H1 (cell line): ENCODE data around the gene ANKRD24. TPM values are rescaled to one million over a fixed set of nuclear protein-coding genes. Genes with fewer than 3 reads are reported as not detected.

ENCODE experiments used
- CTCF ChIA-PET: fragments of 300-600 bp; sonication (Branson Sonifier 250); formaldehyde crosslinking; loops from one replicate; lab custom pipeline; 2021; ENCODE audit not compliant: partially characterized antibody; lab: Charles Lee
- POLR2A ChIA-PET: fragments of 300-600 bp; sonication (Branson Sonifier 250); formaldehyde crosslinking; loops from one replicate; lab custom pipeline; 2021; ENCODE audit warnings: inconsistent platforms; ENCODE audit not compliant: partially characterized antibody; lab: Charles Lee
- DNase-seq, 2 experiments: peaks; one replicate each; pipeline versions ENCODE4 v3.0.0 to v3.0.0-alpha.2; 2010 to 2022; ENCODE audit warnings: low spot score in 2 of 2, low read depth in 1 of 2, mixed read lengths in 1 of 2
- FAIRE-seq: peaks from 2 replicates; lab custom pipeline; 2011; peaks lifted over from hg19 to GRCh38; lab: Jason Lieb, UNC
- H2AFZ ChIP-seq: 2 replicates; pipeline ENCODE4 v1.8.1; 2012; ENCODE audit warnings: low read length, inconsistent platforms
- H2AK5ac ChIP-seq: 2 replicates; pipeline ENCODE4 v1.6.1; 2013; ENCODE audit warnings: low read depth, low read length
- H2BK120ac ChIP-seq: replicated peaks from 2 replicates; pipeline ENCODE3; 2013; ENCODE audit warnings: low read depth, low read length, inconsistent platforms
- H2BK12ac ChIP-seq: 2 replicates; pipeline ENCODE4 v1.6.1; 2013; ENCODE audit warnings: low read depth, low read length
- H2BK15ac ChIP-seq: 2 replicates; pipeline ENCODE4 v1.6.1; 2013; ENCODE audit warnings: low read length
- H2BK20ac ChIP-seq: 2 replicates; pipeline ENCODE4 v1.6.1; 2013; ENCODE audit warnings: low read length
- H2BK5ac ChIP-seq: 2 replicates; pipeline ENCODE4 v1.6.1; 2013; ENCODE audit warnings: low read depth, low read length
- H3K14ac ChIP-seq: 2 replicates; pipeline ENCODE4 v1.6.1; 2013; ENCODE audit warnings: inconsistent platforms; ENCODE audit not compliant: insufficient read length
- H3K18ac ChIP-seq: 2 replicates; pipeline ENCODE4 v1.6.1; 2013; ENCODE audit warnings: low read length; ENCODE audit errors: extremely low read depth
- H3K23ac ChIP-seq: 2 replicates; pipeline ENCODE4 v1.6.1; 2013; ENCODE audit warnings: inconsistent platforms; ENCODE audit not compliant: insufficient read length
- H3K23me2 ChIP-seq: 2 replicates; pipeline ENCODE4 v1.6.1; 2013; ENCODE audit warnings: low read depth, low read length
- H3K27ac ChIP-seq: 2 replicates; pipeline ENCODE4 v1.6.1; 2011; ENCODE audit warnings: low read depth, low read length, inconsistent platforms
- H3K27me3 ChIP-seq, 4 experiments: replicated peaks in 1 of 4; 1 replicate in 1 of 4; 2 replicates in 3 of 4; pipeline versions ENCODE4 v1.6.1 to v1.8.1; 2011 to 2013; ENCODE audit warnings: low read length in 3 of 4, mild to moderate bottlenecking in 3 of 4, inconsistent platforms in 2 of 4, mixed read lengths in 2 of 4, moderate library complexity in 1 of 4; ENCODE audit not compliant: control insufficient read depth in 3 of 4, insufficient read depth in 3 of 4; ENCODE audit errors: extremely low read depth in 1 of 4
- H3K36me3 ChIP-seq, 4 experiments: 2 replicates each; pipeline versions ENCODE4 v1.6.1 to v1.8.1; 2011 to 2013; ENCODE audit warnings: mild to moderate bottlenecking in 4 of 4, low read length in 3 of 4, moderate library complexity in 2 of 4, control low read depth in 1 of 4, inconsistent platforms in 1 of 4; ENCODE audit not compliant: insufficient read depth in 4 of 4, control insufficient read depth in 2 of 4
- H3K4ac ChIP-seq: replicated peaks from 2 replicates; pipeline ENCODE3; 2013; ENCODE audit warnings: low read length, low read depth, mixed read lengths, inconsistent platforms; ENCODE audit not compliant: insufficient read length
- H3K4me1 ChIP-seq, 4 experiments: replicated peaks in 1 of 4; 1 replicate in 1 of 4; 2 replicates in 3 of 4; pipeline versions ENCODE4 v1.6.1 to v1.8.1; 2011 to 2013; ENCODE audit warnings: low read length in 3 of 4, inconsistent platforms in 2 of 4, mixed read lengths in 1 of 4; ENCODE audit not compliant: insufficient read depth in 4 of 4, control insufficient read depth in 3 of 4
- H3K4me2 ChIP-seq, 2 experiments: 2 replicates each; pipeline versions ENCODE4 v1.6.1 to v1.8.1; 2011 to 2013; ENCODE audit warnings: low read depth in 2 of 2, low read length in 2 of 2, control low read depth in 1 of 2, inconsistent platforms in 1 of 2, mild to moderate bottlenecking in 1 of 2; ENCODE audit not compliant: insufficient read depth in 1 of 2
- H3K4me3 ChIP-seq, 4 experiments: fragments of 200-600, 300-600 bp in 1 of 4; sonication (generic), shearing (Covaris generic), sonication (Bioruptor Twin) in 1 of 4; 2 replicates each; pipeline versions ENCODE4 v1.5.1 to v1.8.1; 2011 to 2016; ENCODE audit warnings: low read length in 4 of 4, low read depth in 3 of 4, control low read depth in 2 of 4, inconsistent platforms in 2 of 4, mild to moderate bottlenecking in 2 of 4, mixed read lengths in 1 of 4, moderate library complexity in 1 of 4; ENCODE audit not compliant: insufficient read depth in 2 of 4; ENCODE audit errors: extremely low read depth in 1 of 4
- H3K56ac ChIP-seq: replicated peaks from 2 replicates; pipeline ENCODE3; 2013; ENCODE audit warnings: low read depth, mild to moderate bottlenecking, mixed read lengths, low read length, inconsistent platforms; ENCODE audit not compliant: insufficient read length
- H3K79me1 ChIP-seq: 2 replicates; pipeline ENCODE4 v1.6.1; 2013; ENCODE audit warnings: low read depth, low read length, control low read depth
- H3K79me2 ChIP-seq, 2 experiments: 2 replicates each; pipeline versions ENCODE4 v1.6.1 to v1.8.1; 2012 to 2013; ENCODE audit warnings: low read length in 2 of 2, mild to moderate bottlenecking in 2 of 2, inconsistent platforms in 1 of 2; ENCODE audit not compliant: insufficient read depth in 2 of 2, control insufficient read depth in 1 of 2
- H3K9ac ChIP-seq, 4 experiments: replicated peaks in 1 of 4; 1 replicate in 1 of 4; 2 replicates in 3 of 4; pipeline versions ENCODE4 v1.6.1 to v1.8.1; 2011 to 2013; ENCODE audit warnings: low read depth in 3 of 4, low read length in 3 of 4, control low read depth in 2 of 4, mild to moderate bottlenecking in 2 of 4, moderate library complexity in 2 of 4, inconsistent platforms in 1 of 4; ENCODE audit errors: extremely low read depth in 1 of 4
- H3K9me3 ChIP-seq, 2 experiments: 2 replicates each; pipeline versions ENCODE4 v1.6.1 to v1.8.1; 2012 to 2013; ENCODE audit warnings: mild to moderate bottlenecking in 2 of 2, moderate library complexity in 2 of 2, control low read depth in 1 of 2, inconsistent platforms in 1 of 2, low read depth in 1 of 2, low read length in 1 of 2, mixed read lengths in 1 of 2; ENCODE audit not compliant: insufficient read depth in 2 of 2
- H4K20me1 ChIP-seq, 2 experiments: replicated peaks in 1 of 2; 2 replicates each; pipeline versions ENCODE3 to v1.8.1; 2011 to 2013; ENCODE audit warnings: inconsistent platforms in 2 of 2, low read length in 2 of 2, mild to moderate bottlenecking in 1 of 2; ENCODE audit not compliant: insufficient read depth in 2 of 2, control insufficient read depth in 1 of 2
- H4K5ac ChIP-seq: 2 replicates; pipeline ENCODE4 v1.6.1; 2013; ENCODE audit warnings: low read length, low read depth, mixed read lengths, inconsistent platforms; ENCODE audit not compliant: insufficient read length
- H4K8ac ChIP-seq: 2 replicates; pipeline ENCODE4 v1.8.0; 2013; ENCODE audit warnings: mild to moderate bottlenecking, moderate library complexity, low read length, inconsistent platforms; ENCODE audit not compliant: insufficient read depth; ENCODE audit errors: extremely low read depth
- H4K91ac ChIP-seq: replicated peaks from 2 replicates; pipeline ENCODE3; 2013; ENCODE audit warnings: low read length, mixed read lengths, inconsistent platforms; ENCODE audit not compliant: insufficient read length
- KDM1A ChIP-seq: fragments of 200-600, 300-600 bp; sonication (generic); IDR thresholded peaks from 2 replicates; pipeline ENCODE4 v1.7.1; 2016; ENCODE audit warnings: mild to moderate bottlenecking, low read length, borderline replicate concordance
- TCF12 ChIP-seq: IDR thresholded peaks from 2 replicates; pipeline ENCODE4 v1.6.1; 2011; ENCODE audit warnings: low read depth, mild to moderate bottlenecking, low read length
- TEAD4 ChIP-seq: IDR thresholded peaks from 2 replicates; pipeline ENCODE4 v1.6.1; 2012; ENCODE audit warnings: low read depth, low read length, inconsistent platforms, mixed read lengths
- WGBS, 2 experiments: shearing (Covaris generic) in 1 of 2; methylation state at CpG; one replicate each; pipeline versions ENCODE4 v1.1.6 to v1.1.7; 2013 to 2015; ENCODE audit warnings: low lambda C conversion rate in 2 of 2, mixed read lengths in 2 of 2, inconsistent platforms in 1 of 2, low coverage in 1 of 2, missing lambda C conversion rate in 1 of 2; ENCODE audit not compliant: insufficient replicate concordance in 2 of 2, insufficient coverage in 1 of 2, insufficient read length in 1 of 2; ENCODE audit errors: extremely low coverage in 1 of 2, missing lambda C conversion rate in 1 of 2; 5-methylcytosine and 5-hydroxymethylcytosine counted together
- polyA plus RNA-seq, 7 experiments: library from polyadenylated mRNA; depleted of rRNA in 3 of 7; stranded (reverse) in 5 of 7; unstranded in 2 of 7; fragments of >200 nt in 5 of 7; fragments of 200-250 nt in 2 of 7; gene quantifications; 1 replicate in 5 of 7; 2 replicates in 1 of 7; 4 replicates in 1 of 7; pipeline versions ENCODE4 v1.2.1 to v1.2.3, GENCODE V29; 2011 to 2013; ENCODE audit warnings: missing spikeins in 2 of 7, mixed read lengths in 2 of 7
- total RNA-seq: library from RNA; stranded (reverse); fragmentation: NEBNext Ultra II Directional; extraction: Animal tissue kit (Norgen Biotek cat#: 25700); gene quantifications from 2 replicates; pipeline ENCODE4 v1.2.1, GENCODE V29; 2021

The ANKRD24 gene
- total and polyA plus RNA-seq, 2 of the 8 experiments (the other 6 are each of a cell fraction or from before 2014, with no cell fraction given), result 7.6 to 14.1 TPM

- CTCF ChIA-PET, result interaction anchor here (0.9 to 1.3 kb wide), 3 partner anchors 25 to 33 kb away, joined by 3 read pairs; no protein-coding TSS in a partner anchor
Observed at GRCh38 chr19:4175669-4175931, 6.9 kb upstream of the ANKRD24 start.

More at GRCh38 chr19:4175669-4175931, 6.9 kb upstream of the ANKRD24 start:
- Histone ChIP-seq H3K9ac (no peak overlapping the region), H3K23ac (no peak overlapping the region), H3K4me1 (peaks cover 0 to 2% (median 0%) of the 10 kb centered on the region in 4 experiments; a peak in 1 of 7 replicates), H4K8ac (no peak overlapping the region), H2BK120ac (no peak overlapping the region), H2BK5ac (no peak overlapping the region), H3K23me2 (peaks cover 1% of the 10 kb centered on the region; the same call in 1 of the 2 replicates), H3K27ac (no peak overlapping the region), H2AK5ac (no peak overlapping the region), H3K14ac (no peak overlapping the region), H3K4me3 (no peak overlapping the region), H3K4ac (no peak overlapping the region), H2BK20ac (no peak overlapping the region), H4K91ac (no peak overlapping the region), H3K79me2 (no peaks in the 10 kb centered on the region), H3K18ac (no peak overlapping the region), H3K4me2 (no peak overlapping the region), H3K9me3 (no peaks in the 10 kb centered on the region), H2BK12ac (no peak overlapping the region), H2BK15ac (no peak overlapping the region), H4K5ac (no peak overlapping the region), H3K56ac (no peak overlapping the region), H3K36me3 (no peaks in the 10 kb centered on the region; a peak in 2 of 8 replicates), H4K20me1 (peaks cover 2 to 7% of the 10 kb centered on the region in 2 experiments), H3K27me3 (peaks cover 0 to 19% (median 5%) of the 10 kb centered on the region in 4 experiments; a peak in 5 of 7 replicates), H2AFZ (no peak overlapping the region), H3K79me1 (no peaks in the 10 kb centered on the region; the same call in 1 of the 2 replicates)
- TF ChIP-seq TEAD4 (no peak), KDM1A (no peak), TCF12 (no peak)
- FAIRE-seq (no peak), DNase-seq (no peak)
- 97% methylated on average over 11 of the region's 12 CpGs; no CpG with 5 or more reads in 1 of the 2 experiments for WGBS, 2 experiments
- POLR2A ChIA-PET, result no interaction called here
